Glutamatergic neuron (in vitro differentiated cells): Measurements from ENCODE around the gene NECTIN1. TPM values are rescaled to one million over a fixed set of nuclear protein-coding genes. Genes with fewer than 3 reads are reported as not detected.
A peak's percentile ranks its signal among the peaks of the same experiment; 100 is the strongest.

Experiments used
- DNase-seq: peaks from one replicate; pipeline ENCODE4 v3.0.0; 2022
- H3K27ac Mint-ChIP-seq: one replicate; pipeline ENCODE4 v1.8.0; 2020; ENCODE audit warnings: mild to moderate bottlenecking, mixed read lengths, inconsistent platforms; ENCODE audit not compliant: unreplicated experiment
- H3K27me3 Mint-ChIP-seq: one replicate; pipeline ENCODE4 v1.8.0; 2020; ENCODE audit warnings: mild to moderate bottlenecking, moderate library complexity, mixed read lengths, inconsistent platforms; ENCODE audit not compliant: unreplicated experiment
- H3K36me3 Mint-ChIP-seq: one replicate; pipeline ENCODE4 v1.8.0; 2020; ENCODE audit warnings: mild to moderate bottlenecking, mixed read lengths, inconsistent platforms; ENCODE audit not compliant: unreplicated experiment
- H3K4me1 Mint-ChIP-seq: one replicate; pipeline ENCODE4 v1.8.0; 2020; ENCODE audit warnings: mild to moderate bottlenecking, low read depth, mixed read lengths, inconsistent platforms; ENCODE audit not compliant: unreplicated experiment
- H3K4me3 Mint-ChIP-seq: one replicate; pipeline ENCODE4 v1.8.0; 2020; ENCODE audit warnings: mild to moderate bottlenecking, mixed read lengths, inconsistent platforms; ENCODE audit not compliant: unreplicated experiment
- H3K9me3 Mint-ChIP-seq: one replicate; pipeline ENCODE4 v1.8.0; 2020; ENCODE audit warnings: mild to moderate bottlenecking, moderate library complexity, mixed read lengths, inconsistent platforms; ENCODE audit not compliant: unreplicated experiment
- total RNA-seq: library from RNA; stranded (reverse); fragmentation: NEBNext Ultra II Directional; extraction: Animal tissue kit (Norgen Biotek cat#: 25700); gene quantifications from one replicate; pipeline ENCODE4 v1.2.1, GENCODE V29; 2021; ENCODE audit not compliant: unreplicated experiment
- TF ChIP-seq, protein P1 (sequence below): fragments of 200-600 bp; sonication (generic); IDR thresholded peaks from one replicate; pipeline ENCODE4 v1.5.0; 2021; ENCODE audit not compliant: partially characterized antibody, unreplicated experiment

Gene NECTIN1
- total RNA-seq, 1 donor from 2014 or later, result 26.0 TPM

DNA sequence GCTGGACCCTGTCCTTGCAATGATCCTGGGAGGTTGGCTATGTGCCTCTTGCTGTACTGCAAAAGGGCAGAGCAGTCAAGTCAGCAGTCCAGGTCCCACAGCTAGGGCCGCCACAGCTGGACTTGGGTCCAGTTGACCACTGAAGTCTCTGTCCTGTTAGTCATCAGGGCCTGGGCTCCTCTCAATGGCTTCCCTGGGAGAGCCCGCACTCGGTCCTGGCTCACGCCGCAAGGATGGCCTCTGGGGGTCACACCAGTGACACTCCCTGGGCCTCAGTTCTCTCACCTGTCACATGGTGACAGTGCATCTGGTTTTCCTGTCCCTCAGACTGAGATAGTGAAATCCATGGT, 85.1 kb downstream of the NECTIN1 start:
- no peak for DNase-seq
- Mint-ChIP-seq H3K27me3 (peaks cover 8% of the 10 kb centered on the region), H3K36me3 (no peaks in the 10 kb centered on the region), H3K27ac (no peak overlapping the region), H3K4me1 (peaks cover 2% of the 10 kb centered on the region), H3K4me3 (no peak overlapping the region), H3K9me3 (peaks cover 2% of the 10 kb centered on the region)
- TF ChIP-seq, protein P1, sequence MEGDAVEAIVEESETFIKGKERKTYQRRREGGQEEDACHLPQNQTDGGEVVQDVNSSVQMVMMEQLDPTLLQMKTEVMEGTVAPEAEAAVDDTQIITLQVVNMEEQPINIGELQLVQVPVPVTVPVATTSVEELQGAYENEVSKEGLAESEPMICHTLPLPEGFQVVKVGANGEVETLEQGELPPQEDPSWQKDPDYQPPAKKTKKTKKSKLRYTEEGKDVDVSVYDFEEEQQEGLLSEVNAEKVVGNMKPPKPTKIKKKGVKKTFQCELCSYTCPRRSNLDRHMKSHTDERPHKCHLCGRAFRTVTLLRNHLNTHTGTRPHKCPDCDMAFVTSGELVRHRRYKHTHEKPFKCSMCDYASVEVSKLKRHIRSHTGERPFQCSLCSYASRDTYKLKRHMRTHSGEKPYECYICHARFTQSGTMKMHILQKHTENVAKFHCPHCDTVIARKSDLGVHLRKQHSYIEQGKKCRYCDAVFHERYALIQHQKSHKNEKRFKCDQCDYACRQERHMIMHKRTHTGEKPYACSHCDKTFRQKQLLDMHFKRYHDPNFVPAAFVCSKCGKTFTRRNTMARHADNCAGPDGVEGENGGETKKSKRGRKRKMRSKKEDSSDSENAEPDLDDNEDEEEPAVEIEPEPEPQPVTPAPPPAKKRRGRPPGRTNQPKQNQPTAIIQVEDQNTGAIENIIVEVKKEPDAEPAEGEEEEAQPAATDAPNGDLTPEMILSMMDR, result no peak

DNA sequence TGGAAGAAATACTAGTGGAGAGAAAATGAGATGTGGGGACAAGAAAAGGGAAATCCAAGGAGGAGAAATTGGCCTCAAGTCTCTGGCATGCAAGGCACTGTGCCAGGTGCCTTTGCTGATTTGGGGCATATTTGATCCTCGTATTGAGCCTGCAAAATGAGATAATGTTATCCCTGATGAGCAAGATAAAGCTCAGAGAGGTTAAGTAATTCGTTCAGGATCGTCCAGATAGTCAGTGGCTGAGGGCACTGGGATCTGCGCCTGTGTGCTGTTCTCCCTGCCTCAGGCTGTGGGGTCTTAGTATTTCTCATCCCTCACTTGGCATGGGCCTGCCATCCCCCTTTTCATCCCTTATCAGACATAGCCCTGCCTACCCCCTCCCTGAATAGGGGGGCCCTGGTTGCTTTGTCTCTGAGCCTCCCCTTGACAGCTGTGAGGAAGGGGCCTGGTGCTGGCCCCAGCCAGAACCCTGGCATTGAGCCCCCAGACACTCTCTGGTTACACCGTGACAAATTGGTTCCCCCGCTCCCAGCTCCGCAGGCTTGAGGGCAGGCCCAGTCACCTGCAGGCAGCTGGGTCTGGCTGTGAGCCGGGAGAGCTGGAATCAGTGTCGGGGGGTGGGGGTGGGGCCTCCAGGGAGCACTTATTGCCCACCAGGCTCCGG, 85.7 kb downstream of the NECTIN1 start:
- Mint-ChIP-seq H3K27ac (no peak overlapping the region), H3K4me1 (peaks cover 2% of the 10 kb centered on the region), H3K36me3 (no peaks in the 10 kb centered on the region), H3K27me3 (peaks cover 8% of the 10 kb centered on the region), H3K4me3 (no peak overlapping the region), H3K9me3 (peaks cover 2% of the 10 kb centered on the region)
- no peak for DNase-seq
- TF ChIP-seq, protein P1, result no peak

DNA sequence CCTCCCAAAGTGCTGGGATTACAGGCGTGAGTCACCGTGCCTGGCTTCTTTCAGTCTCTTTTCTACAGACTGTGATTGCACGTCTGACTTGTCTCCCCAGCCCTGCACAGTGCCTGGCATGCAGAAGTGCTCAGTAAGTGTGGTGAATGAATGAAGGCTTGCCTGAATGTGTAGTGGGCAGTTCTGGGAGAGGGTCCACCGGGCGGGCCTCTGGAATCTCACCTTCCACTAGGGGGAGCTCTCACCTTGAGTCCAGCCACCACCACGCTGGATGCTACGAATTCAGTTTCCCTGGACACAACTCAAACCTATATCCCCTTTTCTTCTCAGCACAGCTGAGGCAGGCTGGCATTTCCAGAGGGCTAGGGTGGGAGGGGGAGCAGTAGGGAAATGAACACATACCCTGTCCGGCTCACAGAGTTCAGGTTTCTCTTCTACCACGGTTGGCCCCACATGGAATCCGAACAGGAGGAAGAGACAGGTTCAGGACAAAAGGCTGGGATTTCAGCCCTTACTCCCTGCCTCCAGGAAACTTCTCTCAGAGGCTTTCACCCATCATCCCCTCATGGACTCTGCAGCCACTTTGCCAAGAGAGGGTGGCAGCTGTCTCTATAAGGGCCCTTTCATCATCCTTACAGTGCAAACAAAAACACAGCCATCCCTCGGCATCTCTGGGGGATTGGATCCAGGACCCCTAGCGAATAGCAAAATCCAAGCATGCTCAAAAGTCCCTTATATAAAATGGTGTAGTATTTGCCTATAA, 86.8 kb downstream of the NECTIN1 start:
- peaks cover 8% of the 10 kb centered on the region for H3K27me3 Mint-ChIP-seq
- TF ChIP-seq, protein P1, result peak; percentile 51
- DNase-seq, result no peak

DNA sequence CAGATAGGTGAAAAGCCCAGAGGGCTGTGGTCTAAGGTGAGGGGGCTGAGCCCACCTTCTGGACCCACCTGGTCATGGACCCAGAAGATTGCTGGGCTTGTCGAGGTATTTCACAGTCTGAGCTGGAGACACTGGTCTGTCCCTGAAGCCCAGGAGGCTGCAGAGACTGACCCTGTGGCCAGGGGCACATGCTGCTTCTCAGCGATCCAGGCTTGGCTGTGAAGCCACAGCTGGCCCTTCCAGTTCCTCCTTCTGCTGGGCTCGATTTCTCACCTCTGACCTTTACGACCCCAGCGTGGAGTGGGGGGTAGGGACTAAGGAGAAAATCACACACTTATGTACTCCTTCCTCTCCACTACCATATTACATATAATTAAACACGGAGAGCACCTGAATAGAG, 88.5 kb downstream of the NECTIN1 start:
- peaks cover 2% of the 10 kb centered on the region for H3K27me3 Mint-ChIP-seq
- H3K36me3 Mint-ChIP-seq, result peaks cover 7% of the 10 kb centered on the region
- TF ChIP-seq, protein P1, result no peak
- H3K4me3 Mint-ChIP-seq, result peak overlapping the region; percentile 36
- no peak for DNase-seq
- no peak overlapping the region for H3K27ac Mint-ChIP-seq
- peaks cover 4% of the 10 kb centered on the region for H3K9me3 Mint-ChIP-seq
- peaks cover 2% of the 10 kb centered on the region for H3K4me1 Mint-ChIP-seq

More for the DNA sequence above, 86.8 kb downstream of the NECTIN1 start:
- no peaks in the 10 kb centered on the region for H3K36me3 Mint-ChIP-seq
- no peak overlapping the region for H3K4me3 Mint-ChIP-seq
- H3K9me3 Mint-ChIP-seq, result peaks cover 2% of the 10 kb centered on the region
- peaks cover 2% of the 10 kb centered on the region for H3K4me1 Mint-ChIP-seq
- no peak overlapping the region for H3K27ac Mint-ChIP-seq

- peaks cover 4% of the 10 kb centered on the region for H3K9me3 Mint-ChIP-seq
- H3K4me1 Mint-ChIP-seq, result peaks cover 3% of the 10 kb centered on the region
- H3K4me3 Mint-ChIP-seq, result no peak overlapping the region
- TF ChIP-seq, protein P1, result no peak
- peaks cover 3% of the 10 kb centered on the region for H3K27me3 Mint-ChIP-seq
- H3K27ac Mint-ChIP-seq, result no peak overlapping the region
- DNase-seq, result no peak
- H3K36me3 Mint-ChIP-seq, result peaks cover 7% of the 10 kb centered on the region
Measured at GRCh38 chr11:119639642-119640205, 89.3 kb downstream of the NECTIN1 start.
